Cardiac atrium fibroblast (primary cell): ENCODE measurements around the gene LYPD6. TPM values are rescaled to one million over a fixed set of nuclear protein-coding genes. Genes with fewer than 3 reads are reported as not detected.

Experiments
- total RNA-seq: library from RNA; depleted of rRNA; stranded (reverse); fragments of >200 nt; gene quantifications from 2 replicates; pipeline ENCODE4 v1.2.3, GENCODE V29; 2015

The LYPD6 gene
- total RNA-seq = not detected in 2 replicates

GRCh38 chr2:149330127-149331022 lies at the start of gene LYPD6:
Gene LYPD6 (plus strand): TSS chr2:149330587. CDS start chr2:149437709, 107,122 bp downstream.

